Keratinocyte (primary cell): ENCODE measurements around the gene MICAL3. TPM values are rescaled to one million over a fixed set of nuclear protein-coding genes. Genes with fewer than 3 reads are reported as not detected.

ENCODE experiments used
- DNase-seq: peaks from one replicate; pipeline ENCODE4 v3.0.0-alpha.2; 2011; ENCODE audit warnings: low read depth, missing footprints, low spot score
- FAIRE-seq: peaks from 2 replicates; lab custom pipeline; 2011; peaks lifted over from hg19 to GRCh38; lab: Jason Lieb, UNC
- H2AFZ ChIP-seq: 2 replicates; pipeline ENCODE4 v1.6.0; 2012; ENCODE audit warnings: low read length, control low read depth, inconsistent platforms; ENCODE audit not compliant: control insufficient read depth
- H3K27ac ChIP-seq: 2 replicates; pipeline ENCODE4 v1.5.1; 2011; ENCODE audit warnings: low read length; ENCODE audit not compliant: control insufficient read depth, insufficient read depth
- H3K27me3 ChIP-seq: 3 replicates; pipeline ENCODE4 v1.6.0; 2011; ENCODE audit warnings: low read length; ENCODE audit not compliant: control insufficient read depth, insufficient read depth; ENCODE audit errors: extremely low read depth
- H3K36me3 ChIP-seq, 2 experiments: 2 replicates in 1 of 2; 3 replicates in 1 of 2; pipeline ENCODE4 v1.5.1; 2011; ENCODE audit warnings: low read length in 2 of 2, mild to moderate bottlenecking in 1 of 2; ENCODE audit not compliant: control insufficient read depth in 2 of 2, insufficient read depth in 2 of 2; ENCODE audit errors: extremely low read depth in 1 of 2
- H3K4me1 ChIP-seq: 3 replicates; pipeline ENCODE4 v1.5.1; 2011; ENCODE audit warnings: low read length; ENCODE audit not compliant: control insufficient read depth, insufficient read depth; ENCODE audit errors: extremely low read depth
- H3K4me2 ChIP-seq: 3 replicates; pipeline ENCODE4 v1.6.0; 2011; ENCODE audit warnings: low read depth, low read length; ENCODE audit not compliant: control insufficient read depth, insufficient read depth; ENCODE audit errors: extremely low read depth
- H3K4me3 ChIP-seq, 3 experiments: fragments of 200-600 bp in 1 of 3; sonication (generic) in 1 of 3; 2 replicates in 2 of 3; 3 replicates in 1 of 3; pipeline ENCODE4 v1.5.1; 2011 to 2016; ENCODE audit warnings: low read length in 3 of 3, mild to moderate bottlenecking in 3 of 3, control low read depth in 2 of 3, inconsistent platforms in 1 of 3, low read depth in 1 of 3, mixed read lengths in 1 of 3, mixed run types in 1 of 3, moderate library complexity in 1 of 3; ENCODE audit not compliant: control insufficient read depth in 2 of 3, insufficient read depth in 2 of 3; ENCODE audit errors: extremely low read depth in 1 of 3
- H3K79me2 ChIP-seq: 2 replicates; pipeline ENCODE4 v1.6.0; 2012; ENCODE audit warnings: low read length; ENCODE audit not compliant: control insufficient read depth, insufficient read depth
- H3K9ac ChIP-seq: 3 replicates; pipeline ENCODE4 v1.6.0; 2011; ENCODE audit warnings: low read length; ENCODE audit not compliant: control insufficient read depth, insufficient read depth; ENCODE audit errors: extremely low read depth
- H3K9me1 ChIP-seq: 3 replicates; pipeline ENCODE4 v1.6.0; 2011; ENCODE audit warnings: low read length; ENCODE audit not compliant: control insufficient read depth, insufficient read depth; ENCODE audit errors: extremely low read depth
- H3K9me3 ChIP-seq: 2 replicates; pipeline ENCODE4 v1.5.1; 2012; ENCODE audit warnings: low read depth, low read length; ENCODE audit not compliant: control insufficient read depth
- H4K20me1 ChIP-seq: 3 replicates; pipeline ENCODE4 v1.6.0; 2011; ENCODE audit warnings: low read length; ENCODE audit not compliant: control insufficient read depth, insufficient read depth; ENCODE audit errors: extremely low read depth
- CTCF ChIP-seq, 3 experiments: IDR thresholded peaks in 1 of 3; conservative IDR thresholded peaks in 1 of 3; optimal IDR thresholded peaks in 1 of 3; 2 replicates in 2 of 3; 3 replicates in 1 of 3; pipeline versions ENCODE3 to v1.5.1; 2011; ENCODE audit warnings: low read length in 3 of 3, mild to moderate bottlenecking in 3 of 3, moderate library complexity in 2 of 3, control low read depth in 1 of 3, inconsistent platforms in 1 of 3; ENCODE audit not compliant: insufficient read depth in 2 of 3; ENCODE audit errors: extremely low read depth in 1 of 3
- EZH2 ChIP-seq: IDR thresholded peaks from one replicate; pipeline ENCODE4 v1.6.1; 2012; ENCODE audit warnings: inconsistent platforms, mild to moderate bottlenecking, low read length, moderate library complexity
- dilution Hi-C: fragments of 300-500 bp; cut with MboI; formaldehyde crosslinking; loops from one replicate; pipeline ENCODE4 v1.7.0; 2020; ENCODE audit warnings: low sequenced_read_pairs; ENCODE audit not compliant: extremely low pct_ligation_motif_present
- polyA plus RNA-seq, 5 experiments: library from polyadenylated mRNA; depleted of rRNA in 3 of 5; stranded (reverse) in 3 of 5; stranded (forward) in 1 of 5; unstranded in 1 of 5; fragments of >200 nt; gene quantifications; 1 replicate in 1 of 5; 2 replicates in 3 of 5; 3 replicates in 1 of 5; pipeline versions ENCODE4 v1.2.1 to v1.2.3, GENCODE V29; 2011 to 2012; ENCODE audit warnings: missing spikeins in 2 of 5, low read depth in 1 of 5, low replicate concordance in 1 of 5

Gene MICAL3
- polyA plus RNA-seq, 1 donor (not counting 4 experiments of a cell fraction or from before 2014, with no cell fraction given), result 27.9 TPM

- Histone ChIP-seq H3K27ac (no peak overlapping the region), H3K4me1 (peaks cover 13% of the 10 kb centered on the region), H3K36me3 (no peaks in the 10 kb centered on the region), H3K4me3 (peak overlapping the region in 2 of 3 experiments; percentile 57 to 60), H3K9me1 (no peaks in the 10 kb centered on the region), H3K79me2 (peaks cover 11% of the 10 kb centered on the region), H3K27me3 (peaks cover 11% of the 10 kb centered on the region), H3K9me3 (no peaks in the 10 kb centered on the region), H4K20me1 (peaks cover 13% of the 10 kb centered on the region), H3K9ac (no peak overlapping the region), H3K4me2 (peak overlapping the region; percentile 97), H2AFZ (no peak overlapping the region)
- DNase-seq (no peak), FAIRE-seq (no peak)
- TF ChIP-seq CTCF (optimal IDR thresholded peaks at IDR 0.05 in 1 of 3, IDR thresholded peaks at IDR 0.05 in 1 of 3, conservative IDR thresholded peaks at IDR 0.05 in 1 of 3; ENCODE audit: extremely low read depth in 1 of 3, insufficient read depth in 2 of 3, low read length in 3 of 3) (no peak), EZH2 (no peak)
- dilution Hi-C loops, result no loop called here
Observed at GRCh38 chr22:17774926-17775685, 249.3 kb downstream of the MICAL3 start.

- Histone ChIP-seq H2AFZ (peak within 1 kb of the TSS; percentile 63), H3K9me1 (no peaks in the 10 kb centered on the region), H3K4me2 (peak within 1 kb of the TSS; percentile 97), H3K4me1 (peaks cover 13% of the 10 kb centered on the region), H3K79me2 (peaks cover 11% of the 10 kb centered on the region), H3K36me3 (no peaks in the 10 kb centered on the region), H3K9me3 (no peaks in the 10 kb centered on the region), H3K4me3 (peak within 1 kb of the TSS; percentile 60 to 79 (median 72)), H3K9ac (peak within 1 kb of the TSS; percentile 62), H3K27ac (no peak within 1 kb of the TSS), H4K20me1 (peaks cover 13% of the 10 kb centered on the region), H3K27me3 (peaks cover 11% of the 10 kb centered on the region)
- DNase-seq (no peak), FAIRE-seq (no peak)
- TF ChIP-seq CTCF (optimal IDR thresholded peaks at IDR 0.05 in 1 of 3, IDR thresholded peaks at IDR 0.05 in 1 of 3, conservative IDR thresholded peaks at IDR 0.05 in 1 of 3; ENCODE audit: extremely low read depth in 1 of 3, insufficient read depth in 2 of 3, low read length in 3 of 3) (no peak), EZH2 (no peak)
- dilution Hi-C loops, result no loop called here
Observed at GRCh38 chr22:17774206-17774925, 250.0 kb downstream of the MICAL3 start, which contains the start of gene BID. TSS of gene BID (minus strand) at chr22:17774469. CDS start at chr22:17750116, 24,353 bp downstream.
